ENCODE data around the gene NRXN3. TPM values are rescaled to one million over a fixed set of nuclear protein-coding genes. Genes with fewer than 3 reads are reported as not detected.

NRXN3 gene
- total RNA-seq, 1 donor from 2014 or later = 18.0 TPM

DNA sequence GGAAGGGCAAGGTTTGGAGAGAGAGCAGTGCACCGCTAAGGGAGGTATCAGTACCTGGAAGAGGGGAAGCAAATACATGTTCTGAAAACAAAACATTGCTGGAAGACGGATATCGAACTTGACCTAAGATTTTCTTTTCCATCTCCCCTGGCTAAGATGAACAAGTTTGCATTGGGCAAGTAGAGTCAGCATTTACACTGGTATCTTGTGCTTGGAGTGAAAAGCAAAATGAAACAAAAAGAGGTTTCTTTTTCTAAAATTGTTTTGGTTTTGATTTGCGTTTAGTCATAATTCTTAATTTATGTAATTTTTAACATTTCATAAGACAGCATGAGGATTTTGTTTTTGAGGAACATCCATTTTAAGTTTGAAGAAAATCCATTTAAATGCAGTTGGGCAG, 881.6 kb downstream of the NRXN3 start:
- Mint-ChIP-seq H3K27me3 (ENCODE audit: low read depth, unreplicated experiment) (no peaks in the 10 kb centered on the region), H3K27ac (ENCODE audit: unreplicated experiment) (no peak overlapping the region), H3K4me3 (ENCODE audit: unreplicated experiment) (no peak overlapping the region), H3K36me3 (ENCODE audit: low read depth, unreplicated experiment) (no peaks in the 10 kb centered on the region), H3K4me1 (ENCODE audit: low read depth, unreplicated experiment) (peaks cover 8% of the 10 kb centered on the region), H3K9me3 (ENCODE audit: unreplicated experiment) (no peaks in the 10 kb centered on the region)
- Histone ChIP-seq H3K4me3 (ENCODE audit: insufficient read depth, low read depth, low read length) (no peak overlapping the region), H3K36me3 (ENCODE audit: insufficient read depth, low read length) (no peaks in the 10 kb centered on the region), H3K9me3 (ENCODE audit: insufficient read depth, low read depth, low read length) (no peaks in the 10 kb centered on the region), H4K20me1 (ENCODE audit: insufficient read depth, low read length) (no peaks in the 10 kb centered on the region), H3K27ac (ENCODE audit: low read depth, low read length) (no peak overlapping the region), H3K4me1 (ENCODE audit: insufficient read depth, low read length) (peaks cover 2% of the 10 kb centered on the region), H3K4me2 (ENCODE audit: low read length) (no peak overlapping the region), H2AFZ (ENCODE audit: low read depth, low read length) (no peak overlapping the region), H3K79me2 (ENCODE audit: insufficient read depth, low read length) (no peaks in the 10 kb centered on the region), H3K27me3 (ENCODE audit: insufficient read depth, low read length) (peaks cover 9% of the 10 kb centered on the region), H3K9ac (ENCODE audit: low read length) (no peak overlapping the region)
- DNase-seq (ENCODE audit: low read depth) (no peak), FAIRE-seq (no peak)
- TF ChIP-seq EZH2 (IDR thresholded peaks at IDR 0.05; ENCODE audit: insufficient read depth, low read length) = no peak
- TF ChIP-seq, protein P1, sequence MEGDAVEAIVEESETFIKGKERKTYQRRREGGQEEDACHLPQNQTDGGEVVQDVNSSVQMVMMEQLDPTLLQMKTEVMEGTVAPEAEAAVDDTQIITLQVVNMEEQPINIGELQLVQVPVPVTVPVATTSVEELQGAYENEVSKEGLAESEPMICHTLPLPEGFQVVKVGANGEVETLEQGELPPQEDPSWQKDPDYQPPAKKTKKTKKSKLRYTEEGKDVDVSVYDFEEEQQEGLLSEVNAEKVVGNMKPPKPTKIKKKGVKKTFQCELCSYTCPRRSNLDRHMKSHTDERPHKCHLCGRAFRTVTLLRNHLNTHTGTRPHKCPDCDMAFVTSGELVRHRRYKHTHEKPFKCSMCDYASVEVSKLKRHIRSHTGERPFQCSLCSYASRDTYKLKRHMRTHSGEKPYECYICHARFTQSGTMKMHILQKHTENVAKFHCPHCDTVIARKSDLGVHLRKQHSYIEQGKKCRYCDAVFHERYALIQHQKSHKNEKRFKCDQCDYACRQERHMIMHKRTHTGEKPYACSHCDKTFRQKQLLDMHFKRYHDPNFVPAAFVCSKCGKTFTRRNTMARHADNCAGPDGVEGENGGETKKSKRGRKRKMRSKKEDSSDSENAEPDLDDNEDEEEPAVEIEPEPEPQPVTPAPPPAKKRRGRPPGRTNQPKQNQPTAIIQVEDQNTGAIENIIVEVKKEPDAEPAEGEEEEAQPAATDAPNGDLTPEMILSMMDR (IDR thresholded peaks at IDR 0.05; ENCODE audit: insufficient read depth, low read depth, low read length) = no peak

DNA sequence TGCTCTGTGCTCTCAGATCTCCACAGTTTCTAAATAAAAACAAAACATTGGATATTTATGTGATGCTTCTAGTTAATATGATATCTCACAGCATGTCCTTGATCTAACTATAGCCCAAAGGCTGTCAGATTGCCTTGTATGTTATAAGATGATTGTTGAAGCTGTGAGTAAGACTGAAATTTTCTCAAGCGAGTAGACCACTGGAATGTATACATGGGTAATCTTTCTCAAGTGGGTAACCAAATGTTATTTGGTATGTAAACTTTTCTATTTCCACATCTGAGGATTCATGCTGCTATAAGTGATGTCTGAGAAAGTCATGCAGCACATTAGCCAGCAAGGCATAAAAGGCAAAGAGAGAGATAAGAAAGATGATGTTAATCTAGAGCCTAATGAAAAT, 886.7 kb downstream of the NRXN3 start:
- peaks cover 7% of the 10 kb centered on the region for H3K9me3 Mint-ChIP-seq (ENCODE audit: unreplicated experiment)
- no peaks in the 10 kb centered on the region for H3K9me3 ChIP-seq (ENCODE audit: insufficient read depth, low read depth, low read length)
- H3K27me3 Mint-ChIP-seq (ENCODE audit: low read depth, unreplicated experiment) = peaks cover 3% of the 10 kb centered on the region
- H3K79me2 ChIP-seq (ENCODE audit: insufficient read depth, low read length) = no peaks in the 10 kb centered on the region
- H3K4me2 ChIP-seq (ENCODE audit: low read length) = no peak overlapping the region
- H3K36me3 Mint-ChIP-seq (ENCODE audit: low read depth, unreplicated experiment) = no peaks in the 10 kb centered on the region
- peaks cover 8% of the 10 kb centered on the region for H3K4me1 ChIP-seq (ENCODE audit: insufficient read depth, low read length)
- FAIRE-seq (no peak), DNase-seq (ENCODE audit: low read depth) (peak; percentile 88)
- no peak overlapping the region for H3K4me3 ChIP-seq (ENCODE audit: insufficient read depth, low read depth, low read length)
- no peaks in the 10 kb centered on the region for H3K36me3 ChIP-seq (ENCODE audit: insufficient read depth, low read length)
- peaks cover 13% of the 10 kb centered on the region for H3K4me1 Mint-ChIP-seq (ENCODE audit: low read depth, unreplicated experiment)
- peaks cover 26% of the 10 kb centered on the region for H3K27me3 ChIP-seq (ENCODE audit: insufficient read depth, low read length)
- H4K20me1 ChIP-seq (ENCODE audit: insufficient read depth, low read length) = no peaks in the 10 kb centered on the region
- no peak overlapping the region for H3K9ac ChIP-seq (ENCODE audit: low read length)
- H2AFZ ChIP-seq (ENCODE audit: low read depth, low read length) = no peak overlapping the region
- no peak overlapping the region for H3K27ac ChIP-seq (ENCODE audit: low read depth, low read length)
- no peak overlapping the region for H3K4me3 Mint-ChIP-seq (ENCODE audit: unreplicated experiment)
- TF ChIP-seq, protein P1 (IDR thresholded peaks at IDR 0.05; ENCODE audit: insufficient read depth, low read depth, low read length) = no peak
- no peak for TF ChIP-seq EZH2 (IDR thresholded peaks at IDR 0.05; ENCODE audit: insufficient read depth, low read length)
- no peak overlapping the region for H3K27ac Mint-ChIP-seq (ENCODE audit: unreplicated experiment)

DNA sequence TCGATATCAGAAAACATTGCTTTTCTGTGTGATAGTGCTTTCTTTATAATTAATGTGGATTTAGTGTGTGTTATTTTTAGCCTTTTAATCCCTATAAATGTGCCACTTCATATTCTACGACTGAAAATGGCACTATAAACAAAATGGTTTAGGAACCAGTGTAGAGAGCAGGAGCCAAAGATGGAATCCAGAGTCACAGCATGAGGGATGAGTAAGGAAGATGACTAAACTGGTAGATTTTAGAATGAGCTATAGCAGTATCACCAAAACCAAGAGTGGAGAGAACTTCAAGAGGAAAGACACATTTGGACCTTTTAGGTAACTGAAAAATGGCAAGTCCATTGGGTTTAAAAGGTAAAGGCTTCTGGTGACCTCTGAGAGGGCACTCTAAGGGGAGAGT, 887.2 kb downstream of the NRXN3 start:
- H3K27me3 ChIP-seq (ENCODE audit: insufficient read depth, low read length) = peaks cover 26% of the 10 kb centered on the region
- DNase-seq (ENCODE audit: low read depth) = peak; percentile 22
- H3K27ac Mint-ChIP-seq (ENCODE audit: unreplicated experiment) = no peak overlapping the region

More for the DNA sequence above, 887.2 kb downstream of the NRXN3 start:
- Histone ChIP-seq H4K20me1 (ENCODE audit: insufficient read depth, low read length) (no peaks in the 10 kb centered on the region), H2AFZ (ENCODE audit: low read depth, low read length) (no peak overlapping the region), H3K4me1 (ENCODE audit: insufficient read depth, low read length) (peaks cover 8% of the 10 kb centered on the region), H3K36me3 (ENCODE audit: insufficient read depth, low read length) (no peaks in the 10 kb centered on the region), H3K79me2 (ENCODE audit: insufficient read depth, low read length) (no peaks in the 10 kb centered on the region), H3K4me3 (ENCODE audit: insufficient read depth, low read depth, low read length) (no peak overlapping the region), H3K9ac (ENCODE audit: low read length) (no peak overlapping the region), H3K4me2 (ENCODE audit: low read length) (peak overlapping the region; percentile 25), H3K27ac (ENCODE audit: low read depth, low read length) (no peak overlapping the region), H3K9me3 (ENCODE audit: insufficient read depth, low read depth, low read length) (no peaks in the 10 kb centered on the region)
- peaks cover 17% of the 10 kb centered on the region for H3K4me1 Mint-ChIP-seq (ENCODE audit: low read depth, unreplicated experiment)
- no peak for TF ChIP-seq EZH2 (IDR thresholded peaks at IDR 0.05; ENCODE audit: insufficient read depth, low read length)
- TF ChIP-seq, protein P1 (IDR thresholded peaks at IDR 0.05; ENCODE audit: insufficient read depth, low read depth, low read length) = no peak
- H3K4me3 Mint-ChIP-seq (ENCODE audit: unreplicated experiment) = no peak overlapping the region
- peak; percentile 29 for FAIRE-seq
- H3K9me3 Mint-ChIP-seq (ENCODE audit: unreplicated experiment) = peaks cover 7% of the 10 kb centered on the region
- peaks cover 3% of the 10 kb centered on the region for H3K27me3 Mint-ChIP-seq (ENCODE audit: low read depth, unreplicated experiment)
- no peaks in the 10 kb centered on the region for H3K36me3 Mint-ChIP-seq (ENCODE audit: low read depth, unreplicated experiment)

All from astrocyte (in vitro differentiated cells and primary cell).